SK-N-SH (cell line): Measurements from ENCODE around the gene MRPS15. TPM values are rescaled to one million over a fixed set of nuclear protein-coding genes. Genes with fewer than 3 reads are reported as not detected.

Experiments used
- CTCF ChIA-PET: fragments of 300-600, 350-600 bp; formaldehyde crosslinking; extraction: SDS; loops from one replicate; lab custom pipeline; 2021; lab: Yijun Ruan, JAX
- POLR2A ChIA-PET: fragments of 350-600 bp; sonication (Branson Sonifier 250); formaldehyde crosslinking; extraction: SDS; loops from one replicate; lab custom pipeline; 2020; ENCODE audit warnings: antibody characterized with exemption, inconsistent platforms; lab: Yijun Ruan, JAX
- DNase-seq: peaks from one replicate; pipeline ENCODE4 v3.0.0; 2012
- H2AFZ ChIP-seq: fragments of 200-600 bp; sonication (generic); 2 replicates; pipeline ENCODE4 v1.8.1; 2016; ENCODE audit warnings: antibody characterized with exemption, mild to moderate bottlenecking, low read depth
- H3F3A ChIP-seq: fragments of 200-600 bp; sonication (generic); replicated peaks from 2 replicates; pipeline ENCODE3; 2016; ENCODE audit warnings: antibody characterized with exemption, mild to moderate bottlenecking; ENCODE audit not compliant: insufficient read depth
- H3K27ac ChIP-seq, 2 experiments: fragments of 200-500 bp in 1 of 2; fragments of 200-600 bp in 1 of 2; sonication (Bioruptor generic) in 1 of 2; sonication (generic), shearing (Covaris generic) in 1 of 2; 2 replicates each; pipeline versions ENCODE4 v1.5.1 to v1.6.1; 2014 to 2016; ENCODE audit warnings: low read depth in 2 of 2, inconsistent platforms in 1 of 2, low read length in 1 of 2, mild to moderate bottlenecking in 1 of 2, mixed read lengths in 1 of 2
- H3K27me3 ChIP-seq: fragments of 200-600 bp; sonication (generic), shearing (Covaris generic); 2 replicates; pipeline ENCODE4 v1.6.1; 2016; ENCODE audit warnings: mixed run types; ENCODE audit not compliant: insufficient read depth
- H3K36me3 ChIP-seq, 2 experiments: fragments of 200-500 bp in 1 of 2; fragments of 200-600 bp in 1 of 2; sonication (Bioruptor generic) in 1 of 2; sonication (generic) in 1 of 2; replicated peaks in 1 of 2; 2 replicates each; pipeline versions ENCODE3 to v1.5.1; 2014 to 2016; ENCODE audit warnings: low read length in 1 of 2, mild to moderate bottlenecking in 1 of 2; ENCODE audit not compliant: insufficient read depth in 2 of 2, control insufficient read depth in 1 of 2
- H3K4me1 ChIP-seq, 2 experiments: fragments of 200-500 bp in 1 of 2; fragments of 200-600 bp in 1 of 2; sonication (Bioruptor generic) in 1 of 2; sonication (generic), shearing (Covaris generic) in 1 of 2; 2 replicates each; pipeline versions ENCODE4 v1.5.1 to v1.6.1; 2014 to 2016; ENCODE audit warnings: low read depth in 1 of 2, low read length in 1 of 2, mixed run types in 1 of 2; ENCODE audit not compliant: insufficient read depth in 2 of 2, control insufficient read depth in 1 of 2
- H3K4me2 ChIP-seq: fragments of 200-600 bp; sonication (generic), shearing (Covaris generic); 2 replicates; pipeline ENCODE4 v1.6.1; 2017; ENCODE audit warnings: mixed run types
- H3K4me3 ChIP-seq, 2 experiments: fragments of 200-500 bp in 1 of 2; fragments of 200-600 bp in 1 of 2; sonication (Bioruptor generic) in 1 of 2; sonication (generic), shearing (Covaris generic) in 1 of 2; 2 replicates each; pipeline versions ENCODE4 v1.5.1 to v1.8.1; 2014 to 2016; ENCODE audit warnings: low read depth in 2 of 2, inconsistent platforms in 1 of 2, low read length in 1 of 2, mild to moderate bottlenecking in 1 of 2, mixed read lengths in 1 of 2, moderate library complexity in 1 of 2
- H3K79me2 ChIP-seq: fragments of 200-600 bp; sonication (generic); 2 replicates; pipeline ENCODE4 v1.8.1; 2017; ENCODE audit warnings: mild to moderate bottlenecking; ENCODE audit not compliant: insufficient read depth
- H3K9ac ChIP-seq: fragments of 200-600 bp; sonication (generic); 2 replicates; pipeline ENCODE4 v1.6.1; 2017; ENCODE audit warnings: mixed run types
- H3K9me2 ChIP-seq: fragments of 200-600 bp; sonication (generic); 2 replicates; pipeline ENCODE4 v1.6.1; 2017; ENCODE audit warnings: mixed run types
- H3K9me3 ChIP-seq: fragments of 200-600 bp; sonication (generic); 2 replicates; pipeline ENCODE4 v1.6.1; 2017; ENCODE audit warnings: mixed run types, mild to moderate bottlenecking, moderate library complexity
- H4K20me1 ChIP-seq: fragments of 200-600 bp; sonication (generic); 2 replicates; pipeline ENCODE4 v1.6.1; 2017; ENCODE audit warnings: mild to moderate bottlenecking, mixed run types; ENCODE audit not compliant: insufficient read depth
- CHD2 ChIP-seq: fragments of 150-350 bp; IDR thresholded peaks from 2 replicates; pipeline ENCODE4 v1.6.1; 2018; ENCODE audit warnings: low read length; ENCODE audit not compliant: partially characterized antibody
- CTCF ChIP-seq: fragments of 200-600 bp; sonication (generic); IDR thresholded peaks from 2 replicates; pipeline ENCODE4 v1.6.1; 2017; ENCODE audit warnings: antibody characterized with exemption, mild to moderate bottlenecking, moderate library complexity
- ELF1 ChIP-seq: IDR thresholded peaks from 2 replicates; pipeline ENCODE4 v1.4.0; 2012
- EZH2phosphoT487 ChIP-seq: fragments of 200-600 bp; sonication (generic); IDR thresholded peaks from 2 replicates; pipeline ENCODE4 v1.6.1; 2017; ENCODE audit warnings: low read depth, mixed run types, mild to moderate bottlenecking, antibody characterized with exemption, moderate library complexity, borderline replicate concordance
- FOSL2 ChIP-seq: IDR thresholded peaks from 2 replicates; pipeline ENCODE4 v1.4.0; 2012; ENCODE audit warnings: low read depth, mild to moderate bottlenecking, moderate library complexity, borderline replicate concordance
- FOXJ3 ChIP-seq: sonication (generic); formaldehyde crosslinking; IDR thresholded peaks from 2 replicates; pipeline ENCODE4 v1.5.1; 2020; ENCODE audit warnings: mild to moderate bottlenecking, missing genetic modification reagents
- FOXM1 ChIP-seq: IDR thresholded peaks from 2 replicates; pipeline ENCODE4 v1.4.0; 2012; ENCODE audit warnings: low read depth, mild to moderate bottlenecking
- GABPA ChIP-seq: IDR thresholded peaks from 2 replicates; pipeline ENCODE4 v1.4.0; 2012; ENCODE audit warnings: low read depth, mild to moderate bottlenecking
- IRF3 ChIP-seq: fragments of 150-350 bp; IDR thresholded peaks from 2 replicates; pipeline ENCODE4 v1.6.1; 2016; ENCODE audit warnings: mild to moderate bottlenecking, low read depth, low read length
- JUND ChIP-seq: IDR thresholded peaks from 2 replicates; pipeline ENCODE4 v1.4.0; 2012
- MAX ChIP-seq: IDR thresholded peaks from 2 replicates; pipeline ENCODE4 v1.4.0; 2012; ENCODE audit warnings: low read depth
- MEF2A ChIP-seq: IDR thresholded peaks from 2 replicates; pipeline ENCODE4 v1.4.0; 2012; ENCODE audit warnings: low read depth, borderline replicate concordance
- NRF1 ChIP-seq: IDR thresholded peaks from 2 replicates; pipeline ENCODE4 v1.6.1; 2012; ENCODE audit warnings: low read depth, mild to moderate bottlenecking, low read length
- PBX3 ChIP-seq: IDR thresholded peaks from 2 replicates; pipeline ENCODE4; 2012
- RCOR1 ChIP-seq: fragments of 150-350 bp; IDR thresholded peaks from 2 replicates; pipeline ENCODE4 v1.6.1; 2017; ENCODE audit warnings: antibody characterized with exemption, low read length
- SIN3A ChIP-seq: IDR thresholded peaks from 2 replicates; pipeline ENCODE4 v1.6.1; 2012; ENCODE audit warnings: low read depth, mild to moderate bottlenecking, low read length, moderate library complexity, borderline replicate concordance
- TAF1 ChIP-seq: IDR thresholded peaks from 2 replicates; pipeline ENCODE4 v1.6.1; 2012; ENCODE audit warnings: low read depth, mild to moderate bottlenecking, low read length, moderate library complexity, borderline replicate concordance
- USF2 ChIP-seq: fragments of 150-350 bp; IDR thresholded peaks from 2 replicates; pipeline ENCODE4 v1.6.1; 2017; ENCODE audit warnings: antibody characterized with exemption, low read length, low read depth, borderline replicate concordance
- WGBS: methylation state at CpG from one replicate; pipeline ENCODE4 v1.1.6; 2017; ENCODE audit warnings: low lambda C conversion rate; 5-methylcytosine and 5-hydroxymethylcytosine counted together
- polyA plus RNA-seq, 3 experiments: library from polyadenylated mRNA; depleted of rRNA; stranded (reverse); fragments of >200 nt; gene quantifications; 2 replicates each; pipeline ENCODE4 v1.2.3, GENCODE V29; 2012

The MRPS15 gene
- polyA plus RNA-seq, 1 of the 3 experiments (the other 2 are of a cell fraction), result 75.1 TPM

- peaks cover 2 to 6% of the 10 kb centered on the region in 2 experiments for H3K36me3 ChIP-seq
- H3F3A ChIP-seq, result no peaks in the 10 kb centered on the region
- no peak for DNase-seq
- POLR2A ChIA-PET, result no interaction called here
- no peaks in the 10 kb centered on the region for H4K20me1 ChIP-seq
- H3K4me3 ChIP-seq, result no peak overlapping the region
- no peak overlapping the region for H3K4me2 ChIP-seq
- no peak overlapping the region for H2AFZ ChIP-seq
- CTCF ChIA-PET, result interaction anchor here (1.0 kb wide), 1 partner anchor 10 kb away, joined by 3 read pairs; no protein-coding TSS in a partner anchor
- no peak overlapping the region for H3K9ac ChIP-seq
- no peaks in the 10 kb centered on the region for H3K9me2 ChIP-seq
- 98% methylated on average over 4 of the region's 4 CpGs for WGBS
- no peak overlapping the region for H3K27ac ChIP-seq
- TF ChIP-seq TAF1, result no peak
- TF ChIP-seq MEF2A, result no peak
- no peak for TF ChIP-seq NRF1
- TF ChIP-seq FOSL2, result no peak
- no peak for TF ChIP-seq ELF1
- TF ChIP-seq IRF3, result no peak
- TF ChIP-seq FOXM1, result no peak
- TF ChIP-seq PBX3, result no peak
- no peak for TF ChIP-seq RCOR1
- TF ChIP-seq EZH2phosphoT487, result no peak
- TF ChIP-seq CHD2, result no peak
- TF ChIP-seq CTCF, result no peak
- TF ChIP-seq FOXJ3, result no peak
- no peaks in the 10 kb centered on the region for H3K4me1 ChIP-seq
- no peaks in the 10 kb centered on the region for H3K27me3 ChIP-seq
- H3K79me2 ChIP-seq, result no peaks in the 10 kb centered on the region
- H3K9me3 ChIP-seq, result no peaks in the 10 kb centered on the region
Measured at GRCh38 chr1:36432616-36433015, 31.6 kb downstream of the MRPS15 start.

GRCh38 chr1:36425791-36426190 is 38.4 kb downstream of the MRPS15 start:
- H3F3A ChIP-seq, result no peaks in the 10 kb centered on the region
- ChIA-PET POLR2A (no interaction called here), CTCF (interaction anchor here (1.1 to 1.9 kb wide), 3 partner anchors 14 to 263 kb away, joined by 3 to 5 read pairs (median 5); no protein-coding TSS in a partner anchor)
- no peaks in the 10 kb centered on the region for H3K9me2 ChIP-seq
- peaks cover 0 to 16% of the 10 kb centered on the region in 2 experiments for H3K36me3 ChIP-seq
- no peak overlapping the region for H3K27ac ChIP-seq
- no peak overlapping the region for H3K9ac ChIP-seq
- H3K9me3 ChIP-seq, result no peaks in the 10 kb centered on the region
- H3K79me2 ChIP-seq, result no peaks in the 10 kb centered on the region
- H3K27me3 ChIP-seq, result no peaks in the 10 kb centered on the region
- no peak overlapping the region for H3K4me3 ChIP-seq
- no peak for TF ChIP-seq GABPA
- no peak for TF ChIP-seq CTCF
- no peak for TF ChIP-seq SIN3A
- no peak for TF ChIP-seq IRF3
- no peak for TF ChIP-seq JUND
- TF ChIP-seq USF2, result no peak
- no peak for TF ChIP-seq ELF1
- no peak for TF ChIP-seq MAX
- H3K4me1 ChIP-seq, result no peaks in the 10 kb centered on the region; a peak in 1 of 4 replicates
- no peak for DNase-seq
- 81% methylated on average over 4 of the region's 4 CpGs for WGBS
- no peak overlapping the region for H3K4me2 ChIP-seq
- no peaks in the 10 kb centered on the region for H4K20me1 ChIP-seq
- no peak overlapping the region for H2AFZ ChIP-seq
